ENCODE measurements around the gene USP15. TPM values are rescaled to one million over a fixed set of nuclear protein-coding genes. Genes with fewer than 3 reads are reported as not detected.

USP15 gene
- total RNA-seq, 1 experiment from 2014 or later, result 42.9 TPM

DNA sequence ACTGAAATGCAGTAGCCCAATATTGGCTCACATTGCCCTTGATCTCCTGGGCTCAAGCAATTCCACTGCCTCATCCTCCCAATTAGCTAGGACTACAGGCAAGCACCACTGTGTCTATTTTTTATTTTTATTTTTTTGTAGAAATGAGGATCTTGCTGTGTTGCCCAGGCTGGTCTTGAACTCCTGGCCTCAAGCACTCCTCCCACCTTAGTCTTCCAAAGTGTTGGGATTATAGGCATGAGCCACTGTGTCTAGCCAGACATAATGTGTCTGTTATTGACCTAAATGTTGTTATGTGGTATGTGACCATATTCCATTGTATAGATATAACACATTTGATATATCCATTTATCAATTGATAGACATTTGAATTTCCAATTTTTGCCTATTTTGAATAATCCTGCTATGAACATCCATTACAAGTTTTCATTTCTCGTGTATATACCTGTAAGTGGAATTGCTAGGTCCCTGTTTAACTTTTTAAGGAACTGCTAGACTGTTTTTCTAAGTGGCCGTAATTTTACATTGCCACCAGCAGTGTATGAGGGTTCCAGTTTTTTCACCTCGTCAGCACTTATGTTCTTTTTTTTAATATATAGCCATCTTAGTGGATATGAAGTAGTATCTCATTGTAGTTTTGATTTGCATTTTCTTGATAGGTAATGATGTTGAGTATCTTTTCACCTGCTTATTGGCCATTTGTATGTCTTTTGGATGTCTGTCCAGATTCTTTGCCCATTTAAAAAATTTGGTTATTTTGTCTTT is 9.4 kb downstream of the USP15 start:
- intact Hi-C loops (cut with micrococcal nuclease; ENCODE audit: unreplicated experiment), result loop anchor here (10.0 kb wide), 1 partner anchor 195 kb away; the partner anchor contains the start of gene MON2
- no peak for DNase-seq
- no peaks in the 10 kb centered on the region for H3K27me3 ChIP-seq (replicated peaks; ENCODE audit: control insufficient read depth, insufficient read depth, low read length)
- TF ChIP-seq, protein P1, sequence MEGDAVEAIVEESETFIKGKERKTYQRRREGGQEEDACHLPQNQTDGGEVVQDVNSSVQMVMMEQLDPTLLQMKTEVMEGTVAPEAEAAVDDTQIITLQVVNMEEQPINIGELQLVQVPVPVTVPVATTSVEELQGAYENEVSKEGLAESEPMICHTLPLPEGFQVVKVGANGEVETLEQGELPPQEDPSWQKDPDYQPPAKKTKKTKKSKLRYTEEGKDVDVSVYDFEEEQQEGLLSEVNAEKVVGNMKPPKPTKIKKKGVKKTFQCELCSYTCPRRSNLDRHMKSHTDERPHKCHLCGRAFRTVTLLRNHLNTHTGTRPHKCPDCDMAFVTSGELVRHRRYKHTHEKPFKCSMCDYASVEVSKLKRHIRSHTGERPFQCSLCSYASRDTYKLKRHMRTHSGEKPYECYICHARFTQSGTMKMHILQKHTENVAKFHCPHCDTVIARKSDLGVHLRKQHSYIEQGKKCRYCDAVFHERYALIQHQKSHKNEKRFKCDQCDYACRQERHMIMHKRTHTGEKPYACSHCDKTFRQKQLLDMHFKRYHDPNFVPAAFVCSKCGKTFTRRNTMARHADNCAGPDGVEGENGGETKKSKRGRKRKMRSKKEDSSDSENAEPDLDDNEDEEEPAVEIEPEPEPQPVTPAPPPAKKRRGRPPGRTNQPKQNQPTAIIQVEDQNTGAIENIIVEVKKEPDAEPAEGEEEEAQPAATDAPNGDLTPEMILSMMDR (IDR thresholded peaks at IDR 0.05; ENCODE audit: insufficient read depth in 1 of 2, low read depth in 1 of 2, low read length in 1 of 2, severe bottlenecking in 1 of 2, unreplicated experiment in 1 of 2), result no peak
- no peaks in the 10 kb centered on the region for H3K4me1 ChIP-seq
- ChIA-PET CTCF (no interaction called here), POLR2A (no interaction called here)
- no TSS peak for BruUV-seq (replicated peaks)
- Mint-ChIP-seq H3K9me3 (ENCODE audit: unreplicated experiment) (no peaks in the 10 kb centered on the region), H3K27ac (ENCODE audit: unreplicated experiment) (no peak overlapping the region), H3K4me1 (ENCODE audit: low read depth, unreplicated experiment) (peaks cover 6% of the 10 kb centered on the region), H3K36me3 (ENCODE audit: insufficient read depth, unreplicated experiment) (no peaks in the 10 kb centered on the region), H3K27me3 (ENCODE audit: insufficient read depth, unreplicated experiment) (no peaks in the 10 kb centered on the region), H3K4me3 (ENCODE audit: unreplicated experiment) (no peak overlapping the region)
- no peaks in the 10 kb centered on the region for H3K36me3 ChIP-seq (ENCODE audit: control insufficient read depth, insufficient read depth, low read length)
- H3K4me3 ChIP-seq (ENCODE audit: low read depth, low read length), result no peak overlapping the region
- H3K9me3 ChIP-seq, result no peaks in the 10 kb centered on the region

DNA sequence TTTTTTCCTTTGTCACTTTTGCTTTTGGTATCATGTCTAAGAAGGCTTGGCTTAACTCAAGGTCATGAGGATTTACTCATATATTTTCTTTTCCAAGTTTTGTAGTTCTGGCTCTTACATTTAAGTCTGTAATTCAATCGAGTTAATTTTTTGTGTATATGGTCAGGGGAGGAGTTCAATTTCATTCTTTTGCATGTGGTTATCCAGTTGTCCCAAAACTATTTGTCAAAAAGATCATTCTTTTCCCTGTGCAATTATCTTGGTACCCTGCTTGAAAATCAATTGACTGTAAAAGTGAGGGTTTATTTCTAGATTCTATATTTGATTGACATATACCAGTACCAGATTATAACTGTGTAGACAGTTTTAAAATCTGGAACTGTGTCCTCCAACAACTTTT is 10.2 kb downstream of the USP15 start:
- H3K4me3 Mint-ChIP-seq (ENCODE audit: unreplicated experiment), result no peak overlapping the region
- Histone ChIP-seq H3K27me3 (replicated peaks; ENCODE audit: control insufficient read depth, insufficient read depth, low read length) (no peaks in the 10 kb centered on the region), H3K36me3 (ENCODE audit: control insufficient read depth, insufficient read depth, low read length) (no peaks in the 10 kb centered on the region), H3K4me1 (no peaks in the 10 kb centered on the region), H3K4me3 (ENCODE audit: low read depth, low read length) (no peak overlapping the region), H3K9me3 (no peaks in the 10 kb centered on the region)
- H3K27me3 Mint-ChIP-seq (ENCODE audit: insufficient read depth, unreplicated experiment), result no peaks in the 10 kb centered on the region
- no peak overlapping the region for H3K27ac Mint-ChIP-seq (ENCODE audit: unreplicated experiment)
- intact Hi-C loops (cut with micrococcal nuclease; ENCODE audit: unreplicated experiment), result no loop called here
- no TSS peak for BruUV-seq (replicated peaks)
- peaks cover 6% of the 10 kb centered on the region for H3K4me1 Mint-ChIP-seq (ENCODE audit: low read depth, unreplicated experiment)
- ChIA-PET CTCF (no interaction called here), POLR2A (no interaction called here)
- no peak for DNase-seq
- no peaks in the 10 kb centered on the region for H3K9me3 Mint-ChIP-seq (ENCODE audit: unreplicated experiment)
- TF ChIP-seq, protein P1 (IDR thresholded peaks at IDR 0.05; ENCODE audit: insufficient read depth in 1 of 2, low read depth in 1 of 2, low read length in 1 of 2, severe bottlenecking in 1 of 2, unreplicated experiment in 1 of 2), result no peak
- no peaks in the 10 kb centered on the region for H3K36me3 Mint-ChIP-seq (ENCODE audit: insufficient read depth, unreplicated experiment)

DNA sequence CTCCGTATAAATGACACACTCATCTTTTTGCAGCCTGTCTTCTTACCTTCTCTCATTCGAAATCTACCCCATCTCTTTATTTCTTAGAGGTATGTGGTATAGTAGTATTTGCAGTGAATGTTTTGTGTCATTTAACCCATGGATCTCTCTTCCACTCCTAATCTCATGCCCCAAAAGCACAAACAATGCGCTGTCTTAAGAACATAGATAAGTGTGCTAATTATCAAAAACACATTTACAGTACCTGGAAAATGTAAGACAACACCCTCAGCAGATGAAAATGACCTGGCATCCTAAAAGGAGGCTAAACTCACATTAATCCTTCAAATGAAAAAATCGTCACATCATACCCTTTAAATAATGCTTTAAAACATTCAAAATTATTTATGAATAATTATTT is 10.7 kb downstream of the USP15 start:
- no peak overlapping the region for H3K4me3 ChIP-seq (ENCODE audit: low read depth, low read length)
- no peaks in the 10 kb centered on the region for H3K27me3 ChIP-seq (replicated peaks; ENCODE audit: control insufficient read depth, insufficient read depth, low read length)
- CTCF ChIA-PET, result no interaction called here
- TF ChIP-seq, protein P1 (IDR thresholded peaks at IDR 0.05; ENCODE audit: insufficient read depth in 1 of 2, low read depth in 1 of 2, low read length in 1 of 2, severe bottlenecking in 1 of 2, unreplicated experiment in 1 of 2), result no peak
- no peaks in the 10 kb centered on the region for H3K36me3 Mint-ChIP-seq (ENCODE audit: insufficient read depth, unreplicated experiment)
- intact Hi-C loops (cut with micrococcal nuclease; ENCODE audit: unreplicated experiment), result no loop called here
- H3K27ac Mint-ChIP-seq (ENCODE audit: unreplicated experiment), result no peak overlapping the region
- BruUV-seq (replicated peaks), result no TSS peak
- H3K4me1 ChIP-seq, result no peaks in the 10 kb centered on the region
- H3K36me3 ChIP-seq (ENCODE audit: control insufficient read depth, insufficient read depth, low read length), result no peaks in the 10 kb centered on the region
- no peak overlapping the region for H3K4me3 Mint-ChIP-seq (ENCODE audit: unreplicated experiment)
- POLR2A ChIA-PET, result no interaction called here
- H3K4me1 Mint-ChIP-seq (ENCODE audit: low read depth, unreplicated experiment), result peaks cover 6% of the 10 kb centered on the region
- no peaks in the 10 kb centered on the region for H3K9me3 Mint-ChIP-seq (ENCODE audit: unreplicated experiment)
- H3K9me3 ChIP-seq, result no peaks in the 10 kb centered on the region
- DNase-seq, result no peak
- no peaks in the 10 kb centered on the region for H3K27me3 Mint-ChIP-seq (ENCODE audit: insufficient read depth, unreplicated experiment)

All from Caco-2 (cell line).